ENCODE measurements around the gene CELSR2.

The CELSR2 gene

DNA sequence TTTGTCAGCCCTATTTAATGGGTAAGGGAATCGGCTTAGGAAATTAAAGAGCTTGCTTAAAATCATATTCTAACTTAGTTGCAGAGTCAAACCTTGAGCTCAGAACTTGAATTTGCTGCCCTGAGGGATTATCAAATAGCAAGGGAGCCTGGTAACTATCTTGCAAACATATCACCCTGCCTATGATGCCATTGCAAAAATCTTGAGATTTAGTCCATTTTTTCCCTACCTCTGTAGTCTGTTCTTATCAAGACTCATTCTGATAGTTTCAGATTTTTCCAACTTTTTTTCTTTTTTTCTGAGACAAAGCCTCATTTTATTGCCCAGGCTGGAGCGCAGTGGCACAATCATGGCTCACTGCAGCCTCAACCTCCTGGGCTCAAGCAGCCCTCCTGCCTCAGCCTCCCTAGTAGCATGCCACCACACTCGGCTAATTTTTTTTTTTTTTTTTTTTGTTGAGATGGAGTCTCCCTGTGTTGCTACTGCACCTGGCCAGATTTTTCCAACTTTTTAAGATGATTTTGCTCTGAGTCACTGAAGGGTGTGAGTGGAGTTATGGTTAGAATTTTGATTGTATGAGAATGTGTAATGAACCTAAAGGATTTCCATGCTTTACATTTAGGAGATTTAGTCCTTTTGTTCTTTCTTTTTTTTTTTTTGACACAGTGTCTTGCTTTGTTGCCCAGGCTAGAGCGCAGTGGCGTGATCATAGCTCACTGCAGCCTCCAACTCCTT is 23.5 kb upstream of the CELSR2 start:
- Histone ChIP-seq H3K36me3 (replicated peaks; ENCODE audit: insufficient read depth, low read length) (no peaks in the 10 kb centered on the region; the same call in 1 of the 2 replicates), H3K79me2 (ENCODE audit: low read length) (peaks cover 28% of the 10 kb centered on the region), H3K9me2 (replicated peaks; ENCODE audit: insufficient read depth, low read length) (no peaks in the 10 kb centered on the region), H4K20me1 (ENCODE audit: insufficient read depth, low read length) (no peaks in the 10 kb centered on the region), H3K4me3 (ENCODE audit: low read length) (no peak overlapping the region), H3F3A (ENCODE audit: insufficient read depth, low read length) (no peaks in the 10 kb centered on the region), H3K27me3 (replicated peaks; ENCODE audit: insufficient read depth, low read length) (no peaks in the 10 kb centered on the region), H3K4me2 (ENCODE audit: low read depth, low read length) (no peak overlapping the region), H3K4me1 (ENCODE audit: low read length) (no peaks in the 10 kb centered on the region), H2AFZ (ENCODE audit: low read length) (no peak overlapping the region), H3K27ac (ENCODE audit: low read length) (no peak overlapping the region), H3K9me3 (replicated peaks; ENCODE audit: insufficient read depth, low read length) (no peaks in the 10 kb centered on the region), H3K9ac (ENCODE audit: low read length) (no peak overlapping the region)
- TF ChIP-seq, protein P1, sequence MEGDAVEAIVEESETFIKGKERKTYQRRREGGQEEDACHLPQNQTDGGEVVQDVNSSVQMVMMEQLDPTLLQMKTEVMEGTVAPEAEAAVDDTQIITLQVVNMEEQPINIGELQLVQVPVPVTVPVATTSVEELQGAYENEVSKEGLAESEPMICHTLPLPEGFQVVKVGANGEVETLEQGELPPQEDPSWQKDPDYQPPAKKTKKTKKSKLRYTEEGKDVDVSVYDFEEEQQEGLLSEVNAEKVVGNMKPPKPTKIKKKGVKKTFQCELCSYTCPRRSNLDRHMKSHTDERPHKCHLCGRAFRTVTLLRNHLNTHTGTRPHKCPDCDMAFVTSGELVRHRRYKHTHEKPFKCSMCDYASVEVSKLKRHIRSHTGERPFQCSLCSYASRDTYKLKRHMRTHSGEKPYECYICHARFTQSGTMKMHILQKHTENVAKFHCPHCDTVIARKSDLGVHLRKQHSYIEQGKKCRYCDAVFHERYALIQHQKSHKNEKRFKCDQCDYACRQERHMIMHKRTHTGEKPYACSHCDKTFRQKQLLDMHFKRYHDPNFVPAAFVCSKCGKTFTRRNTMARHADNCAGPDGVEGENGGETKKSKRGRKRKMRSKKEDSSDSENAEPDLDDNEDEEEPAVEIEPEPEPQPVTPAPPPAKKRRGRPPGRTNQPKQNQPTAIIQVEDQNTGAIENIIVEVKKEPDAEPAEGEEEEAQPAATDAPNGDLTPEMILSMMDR (IDR thresholded peaks at IDR 0.05; ENCODE audit: low read length): no peak
- TF ChIP-seq EZH2phosphoT487 (IDR thresholded peaks at IDR 0.05; ENCODE audit: low read length): no peak
- no peak for TF ChIP-seq EZH2 (optimal IDR thresholded peaks at IDR 0.05; ENCODE audit: low read depth, low read length)
- DNase-seq: no peak

GRCh38 chr1:109228167-109228566 is 21.2 kb upstream of the CELSR2 start:
- Histone ChIP-seq H3K79me2 (ENCODE audit: low read length) (peaks cover 12% of the 10 kb centered on the region), H3K9me2 (replicated peaks; ENCODE audit: insufficient read depth, low read length) (no peaks in the 10 kb centered on the region), H3K9me3 (replicated peaks; ENCODE audit: insufficient read depth, low read length) (no peaks in the 10 kb centered on the region), H3K4me1 (ENCODE audit: low read length) (no peaks in the 10 kb centered on the region), H4K20me1 (ENCODE audit: insufficient read depth, low read length) (no peaks in the 10 kb centered on the region), H2AFZ (ENCODE audit: low read length) (no peak overlapping the region), H3K4me2 (ENCODE audit: low read depth, low read length) (no peak overlapping the region), H3K27ac (ENCODE audit: low read length) (no peak overlapping the region), H3K9ac (ENCODE audit: low read length) (no peak overlapping the region), H3K36me3 (replicated peaks; ENCODE audit: insufficient read depth, low read length) (no peaks in the 10 kb centered on the region; the same call in 1 of the 2 replicates), H3K4me3 (ENCODE audit: low read length) (no peak overlapping the region), H3F3A (ENCODE audit: insufficient read depth, low read length) (no peaks in the 10 kb centered on the region), H3K27me3 (replicated peaks; ENCODE audit: insufficient read depth, low read length) (no peaks in the 10 kb centered on the region)
- no peak for DNase-seq
- TF ChIP-seq EZH2 (optimal IDR thresholded peaks at IDR 0.05; ENCODE audit: low read depth, low read length) (no peak), EZH2phosphoT487 (IDR thresholded peaks at IDR 0.05; ENCODE audit: low read length) (no peak)
- TF ChIP-seq, protein P1 (IDR thresholded peaks at IDR 0.05; ENCODE audit: low read length): no peak

- H3K27ac ChIP-seq (ENCODE audit: low read length): no peak overlapping the region
- H3K36me3 ChIP-seq (replicated peaks; ENCODE audit: insufficient read depth, low read length): no peaks in the 10 kb centered on the region; the same call in 1 of the 2 replicates
Observed at GRCh38 chr1:109229531-109230127, 19.7 kb upstream of the CELSR2 start.

More at GRCh38 chr1:109229531-109230127, 19.7 kb upstream of the CELSR2 start:
- Histone ChIP-seq H3K4me3 (ENCODE audit: low read length) (no peak overlapping the region), H3K9ac (ENCODE audit: low read length) (no peak overlapping the region), H3K9me3 (replicated peaks; ENCODE audit: insufficient read depth, low read length) (no peaks in the 10 kb centered on the region), H3K4me1 (ENCODE audit: low read length) (no peaks in the 10 kb centered on the region), H3K9me2 (replicated peaks; ENCODE audit: insufficient read depth, low read length) (no peaks in the 10 kb centered on the region), H3F3A (ENCODE audit: insufficient read depth, low read length) (no peaks in the 10 kb centered on the region), H3K27me3 (replicated peaks; ENCODE audit: insufficient read depth, low read length) (no peaks in the 10 kb centered on the region), H4K20me1 (ENCODE audit: insufficient read depth, low read length) (no peaks in the 10 kb centered on the region), H3K79me2 (ENCODE audit: low read length) (peaks cover 11% of the 10 kb centered on the region), H2AFZ (ENCODE audit: low read length) (no peak overlapping the region), H3K4me2 (ENCODE audit: low read depth, low read length) (no peak overlapping the region)
- no peak for DNase-seq
- TF ChIP-seq EZH2 (optimal IDR thresholded peaks at IDR 0.05; ENCODE audit: low read depth, low read length) (no peak), EZH2phosphoT487 (IDR thresholded peaks at IDR 0.05; ENCODE audit: low read length) (no peak)
- TF ChIP-seq, protein P1 (IDR thresholded peaks at IDR 0.05; ENCODE audit: low read length): no peak
